Neural progenitor cell (in vitro differentiated cells): Measurements from ENCODE around the gene POLR1C. TPM values are rescaled to one million over a fixed set of nuclear protein-coding genes. Genes with fewer than 3 reads are reported as not detected.
A peak's percentile ranks its signal among the peaks of the same experiment; 100 is the strongest.

Experiments used
- DNase-seq: peaks from one replicate; pipeline ENCODE4 v3.0.0-alpha.2; 2016; ENCODE audit warnings: low spot score
- H2AFZ ChIP-seq: fragments of 200-600 bp; sonication (generic); replicated peaks from 2 replicates; pipeline ENCODE4 v1.6.1; 2016; ENCODE audit warnings: antibody characterized with exemption
- H3F3A ChIP-seq: fragments of 200-600 bp; sonication (generic); 2 replicates; pipeline ENCODE4 v1.6.1; 2016; ENCODE audit warnings: antibody characterized with exemption, low read depth
- H3K27ac ChIP-seq: fragments of 200-600 bp; sonication (generic); 2 replicates; pipeline ENCODE4 v1.5.1; 2016; ENCODE audit warnings: mild to moderate bottlenecking
- H3K27me3 ChIP-seq: fragments of 200-600 bp; sonication (generic); 2 replicates; pipeline ENCODE4 v1.6.1; 2016; ENCODE audit warnings: mild to moderate bottlenecking, moderate library complexity
- H3K36me3 ChIP-seq: fragments of 200-600 bp; sonication (generic); 2 replicates; pipeline ENCODE4 v1.5.1; 2016
- H3K4me1 ChIP-seq: fragments of 200-600 bp; sonication (generic); 2 replicates; pipeline ENCODE4 v1.6.1; 2016; ENCODE audit warnings: mixed run types
- H3K4me2 ChIP-seq: fragments of 200-600 bp; sonication (generic); 2 replicates; pipeline ENCODE4 v1.6.1; 2016
- H3K4me3 ChIP-seq: fragments of 200-600 bp; sonication (generic); 2 replicates; pipeline ENCODE4 v1.5.1; 2016
- H3K79me2 ChIP-seq: fragments of 200-600 bp; sonication (generic); 2 replicates; pipeline ENCODE4 v1.6.1; 2016; ENCODE audit warnings: low read depth
- H3K9ac ChIP-seq: fragments of 200-600 bp; sonication (generic); 2 replicates; pipeline ENCODE4 v1.6.1; 2016
- H3K9me3 ChIP-seq: fragments of 200-600 bp; sonication (generic); 2 replicates; pipeline ENCODE4 v1.5.1; 2016; ENCODE audit warnings: low read depth
- H4K20me1 ChIP-seq: fragments of 200-600 bp; sonication (generic); 2 replicates; pipeline ENCODE4 v1.6.1; 2016; ENCODE audit warnings: low read depth
- H3K27ac Mint-ChIP-seq: 3 replicates; pipeline ENCODE4 v1.8.0; 2021; ENCODE audit warnings: mixed read lengths
- H3K27me3 Mint-ChIP-seq: 2 replicates; pipeline ENCODE4 v1.8.0; 2022; ENCODE audit warnings: low read depth, mild to moderate bottlenecking, inconsistent platforms, moderate library complexity, mixed read lengths; ENCODE audit not compliant: insufficient read depth
- H3K36me3 Mint-ChIP-seq: 3 replicates; pipeline ENCODE4 v1.8.0; 2021; ENCODE audit warnings: mixed read lengths
- H3K4me1 Mint-ChIP-seq: 3 replicates; pipeline ENCODE4 v1.8.0; 2021; ENCODE audit warnings: mixed read lengths
- H3K4me3 Mint-ChIP-seq: 3 replicates; pipeline ENCODE4 v1.8.0; 2021; ENCODE audit warnings: mild to moderate bottlenecking, moderate library complexity, mixed read lengths
- H3K9me3 Mint-ChIP-seq: 3 replicates; pipeline ENCODE4 v1.8.0; 2020; ENCODE audit warnings: mixed read lengths
- CTCF ChIP-seq: fragments of 200-600 bp; sonication (generic); IDR thresholded peaks from 2 replicates; pipeline ENCODE4 v1.5.1; 2017; ENCODE audit warnings: antibody characterized with exemption, mild to moderate bottlenecking
- EZH2 ChIP-seq: fragments of 200-600 bp; sonication (generic); IDR thresholded peaks from 2 replicates; pipeline ENCODE4 v1.6.1; 2017; ENCODE audit warnings: antibody characterized with exemption, mild to moderate bottlenecking, moderate library complexity
- EZH2phosphoT487 ChIP-seq: fragments of 200-600 bp; sonication (generic); IDR thresholded peaks from 2 replicates; pipeline ENCODE4 v1.6.1; 2017; ENCODE audit warnings: antibody characterized with exemption
- total RNA-seq: library from RNA; depleted of rRNA; stranded (reverse); fragments of >200 nt; gene quantifications from 2 replicates; pipeline ENCODE4 v1.2.3, GENCODE V29; 2015; ENCODE audit warnings: low replicate concordance

The POLR1C gene
- total RNA-seq, 1 donor from 2014 or later: 24.4 TPM

- Histone ChIP-seq H3K4me2 (peak overlapping the region; percentile 84), H3K27ac (no peak overlapping the region), H3K36me3 (peaks cover 8% of the 10 kb centered on the region), H3K4me1 (peaks cover 16% of the 10 kb centered on the region), H2AFZ (peak overlapping the region; percentile 55), H3K9ac (peak overlapping the region; percentile 97), H3F3A (peaks cover 28% of the 10 kb centered on the region), H4K20me1 (peaks cover 19% of the 10 kb centered on the region), H3K79me2 (peaks cover 57% of the 10 kb centered on the region), H3K9me3 (no peaks in the 10 kb centered on the region), H3K27me3 (no peaks in the 10 kb centered on the region), H3K4me3 (peak overlapping the region; percentile 95)
- Mint-ChIP-seq H3K9me3 (no peaks in the 10 kb centered on the region), H3K27me3 (peaks cover 2% of the 10 kb centered on the region), H3K4me1 (peaks cover 14% of the 10 kb centered on the region), H3K27ac (peak overlapping the region; percentile 81), H3K4me3 (no peak overlapping the region), H3K36me3 (peaks cover 28% of the 10 kb centered on the region)
- TF ChIP-seq CTCF (no peak), EZH2phosphoT487 (no peak), EZH2 (no peak)
- no peak for DNase-seq
These were observed 557 bp upstream of the POLR1C start for GRCh38 chr6:43516367-43516696.

- Histone ChIP-seq H3K4me3 (peak overlapping the region; percentile 95), H3K36me3 (peaks cover 8% of the 10 kb centered on the region), H2AFZ (peak overlapping the region; percentile 85), H3K4me1 (peaks cover 16% of the 10 kb centered on the region), H3K27ac (no peak overlapping the region), H4K20me1 (peaks cover 13% of the 10 kb centered on the region), H3F3A (peaks cover 33% of the 10 kb centered on the region), H3K9ac (peak overlapping the region; percentile 97), H3K79me2 (peaks cover 57% of the 10 kb centered on the region), H3K27me3 (no peaks in the 10 kb centered on the region), H3K4me2 (peak overlapping the region; percentile 84), H3K9me3 (no peaks in the 10 kb centered on the region)
- Mint-ChIP-seq H3K36me3 (peaks cover 24% of the 10 kb centered on the region), H3K4me3 (no peak overlapping the region), H3K4me1 (peaks cover 14% of the 10 kb centered on the region), H3K27ac (no peak overlapping the region), H3K9me3 (no peaks in the 10 kb centered on the region), H3K27me3 (peaks cover 2% of the 10 kb centered on the region)
- DNase-seq: no peak
- no peak for TF ChIP-seq EZH2
- TF ChIP-seq EZH2phosphoT487: no peak
- TF ChIP-seq CTCF: no peak
These were observed 842 bp downstream of the POLR1C start for GRCh38 chr6:43517505-43518357.

- Histone ChIP-seq H2AFZ (no peak overlapping the region), H3K9ac (no peak overlapping the region), H3K27ac (no peak overlapping the region), H3K27me3 (no peaks in the 10 kb centered on the region), H3F3A (peaks cover 33% of the 10 kb centered on the region), H4K20me1 (peaks cover 13% of the 10 kb centered on the region), H3K79me2 (peaks cover 47% of the 10 kb centered on the region), H3K4me3 (no peak overlapping the region), H3K4me2 (no peak overlapping the region), H3K36me3 (no peaks in the 10 kb centered on the region), H3K4me1 (peaks cover 16% of the 10 kb centered on the region), H3K9me3 (no peaks in the 10 kb centered on the region)
- H3K27ac Mint-ChIP-seq: no peak overlapping the region
- peaks cover 13% of the 10 kb centered on the region for H3K4me1 Mint-ChIP-seq
- TF ChIP-seq EZH2phosphoT487 (no peak), CTCF (no peak), EZH2 (no peak)
- DNase-seq: no peak
- no peaks in the 10 kb centered on the region for H3K9me3 Mint-ChIP-seq
- H3K36me3 Mint-ChIP-seq: peaks cover 24% of the 10 kb centered on the region
- H3K4me3 Mint-ChIP-seq: no peak overlapping the region
- peaks cover 6% of the 10 kb centered on the region for H3K27me3 Mint-ChIP-seq
These were observed 3.2 kb downstream of the POLR1C start for GRCh38 chr6:43520097-43520496.
